B cell (primary cell): ENCODE data around the gene ATP10A.

Source experiments
- CTCF ChIP-seq: fragments of 200-600 bp; IDR thresholded peaks from one replicate; pipeline ENCODE4 v1.8.0; 2022; ENCODE audit warnings: antibody characterized with exemption, mild to moderate bottlenecking
- EZH2 ChIP-seq: IDR thresholded peaks from 2 replicates; pipeline ENCODE4 v1.6.1; 2012; ENCODE audit warnings: borderline replicate concordance, low read depth, mild to moderate bottlenecking, moderate library complexity, low read length; ENCODE audit not compliant: insufficient read depth, poor library complexity, severe bottlenecking

GRCh38 chr15:25877681-25878080 is 14.6 kb upstream of the ATP10A start:
- TF ChIP-seq CTCF (no peak), EZH2 (no peak)
